GM19468 (cell line): ENCODE data around the gene IVNS1ABP.
"Not testable (repeated sequence)": the region's sequence is repeated elsewhere in the genome, so short reads cannot be mapped to it uniquely, and the experiment has no call there.

Experiments used
- ATAC-seq: cut with Tn5 transposase; IDR thresholded peaks from one replicate; pipeline ENCODE4 v1.9.1; 2021; ENCODE audit warnings: mild to moderate bottlenecking, moderate library complexity, moderate number of reproducible peaks; ENCODE audit not compliant: unreplicated experiment; ENCODE audit errors: extremely low read depth

IVNS1ABP gene

GRCh38 chr1:185337246-185337645 lies 20.2 kb upstream of the IVNS1ABP start:
- no peak for ATAC-seq

GRCh38 chr1:185334182-185334581 lies 17.1 kb upstream of the IVNS1ABP start:
- ATAC-seq = no peak

GRCh38 chr1:185328255-185328654 lies 11.2 kb upstream of the IVNS1ABP start:
- no peak for ATAC-seq

GRCh38 chr1:185325413-185325812 lies 8.4 kb upstream of the IVNS1ABP start:
- no peak for ATAC-seq

- ATAC-seq = no peak
Measured at GRCh38 chr1:185324118-185324517, 7.1 kb upstream of the IVNS1ABP start.

GRCh38 chr1:185322636-185323035 lies 5.6 kb upstream of the IVNS1ABP start:
- no peak for ATAC-seq

GRCh38 chr1:185321653-185322221 lies 4.7 kb upstream of the IVNS1ABP start:
- ATAC-seq = not testable (repeated sequence)

GRCh38 chr1:185321104-185321503 lies 4.1 kb upstream of the IVNS1ABP start:
- ATAC-seq = not testable (repeated sequence)

GRCh38 chr1:185319139-185319475 lies 2.1 kb upstream of the IVNS1ABP start:
- no peak for ATAC-seq

- ATAC-seq = no peak
Measured at GRCh38 chr1:185318431-185319138, 1.5 kb upstream of the IVNS1ABP start.

GRCh38 chr1:185317886-185318310 lies 855 bp upstream of the IVNS1ABP start:
- ATAC-seq = peak; percentile 43

GRCh38 chr1:185316163-185317033 lies 645 bp downstream of the IVNS1ABP start:
- peak; percentile 12 for ATAC-seq

- ATAC-seq = no peak
Measured at GRCh38 chr1:185315445-185316071, 1.5 kb downstream of the IVNS1ABP start.

- ATAC-seq = no peak
Measured at GRCh38 chr1:185314411-185314810, 2.6 kb downstream of the IVNS1ABP start.

- no peak for ATAC-seq
Measured at GRCh38 chr1:185312361-185313138, 4.5 kb downstream of the IVNS1ABP start.

GRCh38 chr1:185311589-185312225 lies 5.3 kb downstream of the IVNS1ABP start:
- no peak for ATAC-seq

- ATAC-seq = no peak
Measured at GRCh38 chr1:185309566-185309965, 7.5 kb downstream of the IVNS1ABP start.

- no peak for ATAC-seq
Measured at GRCh38 chr1:185308126-185308525, 8.9 kb downstream of the IVNS1ABP start.

GRCh38 chr1:185305419-185305818 lies 11.6 kb downstream of the IVNS1ABP start:
- ATAC-seq = no peak
